Heart left ventricle (tissue), 16 donors: ENCODE measurements around the gene NDUFAF8. TPM values are rescaled to one million over a fixed set of nuclear protein-coding genes. Genes with fewer than 3 reads are reported as not detected.

Source experiments
- ATAC-seq, 4 donors: fragments of 200-7000 bp; cut with Tn5 transposase; one replicate each; pipeline ENCODE4 v1.9.1; 2020 to 2022; ENCODE audit warnings: moderate library complexity in 4 of 4, mild to moderate bottlenecking in 3 of 4, moderate number of reproducible peaks in 1 of 4
- DNase-seq, 5 donors: peaks; one replicate each; pipeline ENCODE4 v3.0.0-alpha.2; 2020
- H3K27ac ChIP-seq, 12 donors: fragments of 200-600 bp; sonication (generic) in 4 of 12; one replicate each; pipeline versions ENCODE4 v1.5.0 to v1.8.0; 2016 to 2022; ENCODE audit warnings: mild to moderate bottlenecking in 2 of 12
- H3K27me3 ChIP-seq, 9 donors: fragments of 200-600 bp; sonication (generic) in 2 of 9; one replicate each; pipeline versions ENCODE4 v1.5.1 to v1.8.0; 2016 to 2022; ENCODE audit warnings: mild to moderate bottlenecking in 3 of 9
- H3K36me3 ChIP-seq, 9 donors: fragments of 200-600 bp; sonication (generic) in 2 of 9; one replicate each; pipeline versions ENCODE4 v1.5.0 to v1.8.0; 2018 to 2022; ENCODE audit warnings: mild to moderate bottlenecking in 2 of 9
- H3K4me1 ChIP-seq, 12 donors: fragments of 200-600 bp; sonication (generic) in 4 of 12; one replicate each; pipeline versions ENCODE4 v1.5.0 to v1.8.0; 2016 to 2022; ENCODE audit warnings: mild to moderate bottlenecking in 3 of 12
- H3K4me3 ChIP-seq, 12 donors: fragments of 200-600 bp; sonication (generic) in 4 of 12; one replicate each; pipeline versions ENCODE4 v1.5.0 to v1.8.0; 2017 to 2022; ENCODE audit warnings: mild to moderate bottlenecking in 9 of 12, moderate library complexity in 4 of 12
- H3K9me3 ChIP-seq, 12 donors: fragments of 200-600 bp; sonication (generic) in 4 of 12; one replicate each; pipeline versions ENCODE4 v1.5.0 to v1.8.0; 2016 to 2022; ENCODE audit warnings: mild to moderate bottlenecking in 1 of 12
- POLR2A ChIP-seq, 2 donors: fragments of 450-650 bp; IDR thresholded peaks; one replicate each; pipeline ENCODE4 v1.6.1; 2017; ENCODE audit warnings: antibody characterized with exemption in 2 of 2, mild to moderate bottlenecking in 2 of 2, moderate library complexity in 2 of 2
- WGBS, 4 donors: extraction: QIAGEN DNeasy Blood & Tissue Kit in 2 of 4; methylation state at CpG; one replicate each; pipeline versions ENCODE4 v1.1.5 to v1.1.7; 2013 to 2018; 5-methylcytosine and 5-hydroxymethylcytosine counted together
- intact Hi-C, 10 donors: fragments of 100-400 bp; cut with DNase I; formaldehyde crosslinking; loops; one replicate each; pipeline versions ENCODE4 v1.11.1 to v1.14.2; 2022
- polyA plus RNA-seq, 2 donors: library from polyadenylated mRNA; stranded (reverse); fragments of 200-250 nt; gene quantifications; one replicate each; pipeline ENCODE4 v1.2.3, GENCODE V29; 2013
- total RNA-seq, 9 donors: library from RNA; depleted of rRNA in 2 of 9; stranded (reverse); fragments of >200 nt in 2 of 9; fragmentation: NEBNext Ultra II Directional in 3 of 9; extraction: Animal tissue kit (Norgen Biotek cat#: 25700) in 3 of 9; gene quantifications; one replicate each; pipeline versions ENCODE4 v1.1.0 to v1.2.4, GENCODE V29; 2016 to 2023
- TF ChIP-seq, protein P1 (sequence below), 12 donors: fragments of 200-600 bp; sonication (generic) in 4 of 12; IDR thresholded peaks; one replicate each; pipeline versions ENCODE4 v1.5.0 to v1.8.0; 2018 to 2022; ENCODE audit warnings: antibody characterized with exemption in 12 of 12, mild to moderate bottlenecking in 5 of 12
- donor health status: ischemic (EF 13 %, LVEDD 7.1; RV severe dilation, severe dysfunction).
- donor health status: healthy with polysubstance abuse.
- donor health status: DM: no; HTN: yes; CAD: no.
- donor health status: DM: no; HTN: no; CAD: no.
- donor health status: ischemic (EF 25% LVEDD 6.9; RV normal size, moderate dysfunction).
- donor health status: ischemic (EF 25% LVEDD 5.7; RV mildly dilated, moderate dysfunction).
- donor health status: healthy.
- donor health status: DM: yes; HTN: yes; CAD: no.
- donor health status: ischemic (EF 35%, LVEDD 5.7; RV mildly dilated, moderate dysfunction).
- donor health status: nonischemic (EF 11% LVEDD 7.7; RV severe dilation, severe dysfunction).
- donor health status: DM: yes; HTN: yes; CAD: no.
- donor health status: PGD.
- donor health status: ischemic (EF 29% LVEDD 5.4; RV normal size, mild dysfunction).
- donor health status: nonischemic (EF 23%, LVEDD 6.1; RV moderate dilation, normal function).

Gene NDUFAF8
- total and polyA plus RNA-seq, 11 donors = 26.7 to 77.1 (median 50.2) TPM

DNA sequence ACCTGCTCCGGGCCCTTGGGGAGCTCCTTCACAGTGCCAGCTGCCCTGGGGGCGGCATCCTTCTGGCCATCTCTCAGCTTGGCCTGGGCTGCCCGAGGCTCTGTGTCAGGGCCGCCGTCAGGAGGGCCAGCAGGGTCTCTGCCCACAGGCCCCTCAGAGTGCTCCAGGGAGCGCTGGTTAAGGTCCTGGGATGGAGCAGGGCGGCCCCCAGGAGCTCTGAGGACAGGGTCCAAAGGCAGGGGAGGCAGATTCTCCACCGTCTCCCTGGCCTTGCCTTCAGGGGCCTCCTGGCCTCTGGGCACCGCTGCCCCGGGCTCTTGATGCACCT is 7.2 kb downstream of the NDUFAF8 start:
- WGBS, 4 donors = 91 to 97% (median 93%) methylated on average over 4 to 10 of the region's 10 CpGs

DNA sequence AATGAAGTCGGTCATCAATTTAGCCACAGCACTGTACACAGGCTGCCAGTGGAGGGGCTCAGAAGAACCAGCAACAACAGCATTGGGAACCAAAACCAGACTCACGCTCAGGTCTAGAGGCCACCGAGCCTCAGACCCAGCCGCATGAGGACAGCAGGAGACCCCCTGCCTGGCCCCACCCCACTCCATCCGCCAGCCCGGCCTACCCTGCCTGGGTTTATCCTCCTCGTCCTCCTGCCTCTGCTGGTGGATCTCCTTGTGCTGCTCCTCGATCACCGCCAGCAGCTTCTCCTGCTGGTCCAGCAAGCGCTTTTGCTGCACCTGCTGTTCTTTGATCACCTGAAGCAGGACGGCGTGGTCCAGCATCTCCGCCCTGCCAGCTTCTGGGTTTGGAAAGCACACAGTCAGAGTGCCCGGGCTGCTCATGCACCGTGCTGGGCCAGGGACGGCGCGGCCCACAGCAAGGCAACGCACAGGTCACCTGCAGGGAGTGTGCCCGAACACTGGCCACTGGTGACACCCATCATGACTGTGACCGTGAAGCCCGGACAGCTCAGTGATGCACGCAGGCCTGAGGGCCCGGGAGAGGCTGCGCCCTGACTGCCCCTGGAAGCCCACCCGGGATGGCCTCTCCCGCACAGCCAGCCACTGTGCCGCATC is 7.7 kb downstream of the NDUFAF8 start:
- no peak for ATAC-seq
- intact Hi-C loops = loop anchor here in 1 of 10 donors (10.0 kb wide), 1 partner anchor 212 kb away; the partner anchor contains the start of gene BAIAP2
- 88 to 94% (median 92%) methylated on average over 13 to 28 of the region's 28 CpGs for WGBS, 4 donors

More for the DNA sequence above, 7.2 kb downstream of the NDUFAF8 start:
- Histone ChIP-seq H3K27me3 (no peaks in the 10 kb centered on the region), H3K9me3 (no peaks in the 10 kb centered on the region), H3K4me3 (no peak overlapping the region), H3K27ac (no peak overlapping the region), H3K36me3 (peaks cover 0 to 47% (median 15%) of the 10 kb centered on the region in 9 donors), H3K4me1 (peaks cover 0 to 5% (median 0%) of the 10 kb centered on the region in 12 donors)
- no peak for ATAC-seq
- intact Hi-C loops = loop anchor here in 1 of 10 donors (10.0 kb wide), 1 partner anchor 212 kb away; the partner anchor contains the start of gene BAIAP2
- TF ChIP-seq, protein P1, sequence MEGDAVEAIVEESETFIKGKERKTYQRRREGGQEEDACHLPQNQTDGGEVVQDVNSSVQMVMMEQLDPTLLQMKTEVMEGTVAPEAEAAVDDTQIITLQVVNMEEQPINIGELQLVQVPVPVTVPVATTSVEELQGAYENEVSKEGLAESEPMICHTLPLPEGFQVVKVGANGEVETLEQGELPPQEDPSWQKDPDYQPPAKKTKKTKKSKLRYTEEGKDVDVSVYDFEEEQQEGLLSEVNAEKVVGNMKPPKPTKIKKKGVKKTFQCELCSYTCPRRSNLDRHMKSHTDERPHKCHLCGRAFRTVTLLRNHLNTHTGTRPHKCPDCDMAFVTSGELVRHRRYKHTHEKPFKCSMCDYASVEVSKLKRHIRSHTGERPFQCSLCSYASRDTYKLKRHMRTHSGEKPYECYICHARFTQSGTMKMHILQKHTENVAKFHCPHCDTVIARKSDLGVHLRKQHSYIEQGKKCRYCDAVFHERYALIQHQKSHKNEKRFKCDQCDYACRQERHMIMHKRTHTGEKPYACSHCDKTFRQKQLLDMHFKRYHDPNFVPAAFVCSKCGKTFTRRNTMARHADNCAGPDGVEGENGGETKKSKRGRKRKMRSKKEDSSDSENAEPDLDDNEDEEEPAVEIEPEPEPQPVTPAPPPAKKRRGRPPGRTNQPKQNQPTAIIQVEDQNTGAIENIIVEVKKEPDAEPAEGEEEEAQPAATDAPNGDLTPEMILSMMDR (IDR thresholded peaks at IDR 0.05) = no peak
- TF ChIP-seq POLR2A (IDR thresholded peaks at IDR 0.05) = no peak
- DNase-seq = peak in 1 of 5 donors; percentile 18

DNA sequence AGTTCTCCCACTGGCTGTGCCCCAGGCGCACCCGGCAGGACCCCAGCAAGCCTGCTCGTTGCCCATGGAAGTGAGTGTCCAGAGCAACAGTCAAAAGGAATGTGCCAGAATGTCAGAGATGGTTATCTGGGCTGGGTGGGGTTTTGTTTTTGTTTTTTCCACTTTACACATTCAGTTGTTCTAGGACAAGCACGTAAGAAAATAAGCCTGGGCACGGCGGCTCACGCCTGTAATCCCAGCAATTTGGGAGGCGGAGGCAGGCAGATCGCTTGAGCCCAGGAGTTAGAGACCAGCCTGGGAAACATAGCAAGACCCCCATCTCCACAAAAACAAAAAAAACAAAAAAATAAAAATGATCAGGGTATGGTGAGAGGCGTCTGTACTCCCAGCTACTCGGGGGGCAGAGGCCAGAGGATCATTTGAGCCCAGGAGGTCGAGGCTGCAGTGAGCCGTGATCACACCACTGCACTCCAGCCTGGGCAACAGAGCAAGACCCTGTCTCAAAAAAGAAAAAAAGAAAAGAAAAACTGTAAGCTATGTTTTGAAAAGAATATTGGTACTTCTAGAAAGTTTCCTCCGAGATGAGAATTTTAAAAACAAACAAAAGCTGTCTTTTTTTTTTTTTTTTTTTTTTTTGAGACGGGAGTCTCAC is 8.3 kb downstream of the NDUFAF8 start:
- Histone ChIP-seq H3K9me3 (no peaks in the 10 kb centered on the region), H3K36me3 (peaks cover 0 to 56% (median 20%) of the 10 kb centered on the region in 9 donors), H3K4me3 (no peak overlapping the region), H3K27ac (no peak overlapping the region), H3K27me3 (no peaks in the 10 kb centered on the region), H3K4me1 (peaks cover 0 to 9% (median 0%) of the 10 kb centered on the region in 12 donors)
- WGBS, 4 donors = 91 to 97% (median 94%) methylated on average over 14 to 15 of the region's 15 CpGs
- TF ChIP-seq POLR2A (IDR thresholded peaks at IDR 0.05) = no peak
- TF ChIP-seq, protein P1 (IDR thresholded peaks at IDR 0.05) = no peak
- ATAC-seq (no peak), DNase-seq (peak in 1 of 5 donors; percentile 21)
- intact Hi-C loops = loop anchor here in 1 of 10 donors (10.0 kb wide), 1 partner anchor 213 kb away; the partner anchor contains the start of gene BAIAP2

More for the DNA sequence above, 7.7 kb downstream of the NDUFAF8 start:
- Histone ChIP-seq H3K4me1 (peaks cover 0 to 4% (median 0%) of the 10 kb centered on the region in 12 donors), H3K27ac (no peak overlapping the region), H3K4me3 (no peak overlapping the region), H3K36me3 (peaks cover 0 to 50% (median 15%) of the 10 kb centered on the region in 9 donors), H3K27me3 (no peaks in the 10 kb centered on the region), H3K9me3 (no peaks in the 10 kb centered on the region)
- peak in 2 of 5 donors; percentile 22 to 54 for DNase-seq
- TF ChIP-seq, protein P1 (IDR thresholded peaks at IDR 0.05) = no peak
- TF ChIP-seq POLR2A (IDR thresholded peaks at IDR 0.05) = no peak

DNA sequence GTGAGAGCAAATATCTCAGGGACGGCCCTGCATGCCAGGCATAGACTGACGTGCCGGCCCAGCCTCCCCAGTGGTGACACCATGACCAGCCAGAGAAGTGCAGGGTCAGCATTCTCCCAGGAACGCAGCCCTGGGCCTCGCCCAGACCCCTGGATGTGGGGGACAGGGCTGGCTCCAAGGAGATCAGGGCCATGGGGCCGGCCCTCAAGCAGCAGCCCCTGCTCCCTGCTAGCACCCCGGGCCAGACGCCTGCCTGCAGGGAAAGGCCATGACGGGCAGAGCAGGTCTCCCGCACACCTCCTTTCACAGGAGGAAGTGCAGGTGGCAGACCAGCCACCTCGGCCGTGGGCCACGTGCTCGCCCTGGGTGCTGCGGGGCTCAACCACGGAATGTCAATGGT is 9.5 kb downstream of the NDUFAF8 start:
- TF ChIP-seq, protein P1 (IDR thresholded peaks at IDR 0.05) = no peak
- no peak for TF ChIP-seq POLR2A (IDR thresholded peaks at IDR 0.05)
- WGBS, 4 donors = 81 to 88% (median 85%) methylated on average over 11 to 16 of the region's 16 CpGs
- intact Hi-C loops = loop anchor here in 1 of 10 donors (10.0 kb wide), 1 partner anchor 214 kb away; the partner anchor contains the start of gene BAIAP2
- no peak for ATAC-seq
- Histone ChIP-seq H3K27me3 (no peaks in the 10 kb centered on the region), H3K4me1 (peaks cover 0 to 12% (median 0%) of the 10 kb centered on the region in 12 donors), H3K4me3 (no peak overlapping the region), H3K36me3 (peaks cover 0 to 64% (median 20%) of the 10 kb centered on the region in 9 donors), H3K27ac (no peak overlapping the region), H3K9me3 (no peaks in the 10 kb centered on the region)
- peak in 2 of 5 donors; percentile 13 to 49 for DNase-seq
